Transverse colon (tissue), 4 donors: ENCODE measurements around the gene LRP2BP.

Source experiments
- CTCF ChIP-seq, 5 experiments: fragments of 200-600 bp in 3 of 5; fragments of 450-650 bp in 2 of 5; sonication (generic) in 3 of 5; IDR thresholded peaks; 1 replicate in 2 of 5; 2 replicates in 3 of 5; pipeline ENCODE4 v1.5.1; 2016 to 2017; ENCODE audit warnings: antibody characterized with exemption in 5 of 5, inconsistent platforms in 3 of 5, mild to moderate bottlenecking in 2 of 5, moderate library complexity in 1 of 5
- EP300 ChIP-seq: sonication (generic); formaldehyde crosslinking; IDR thresholded peaks from one replicate; pipeline ENCODE4 v1.6.1; 2017; ENCODE audit warnings: antibody characterized with exemption, low read depth
- POLR2A ChIP-seq: fragments of 450-650 bp; IDR thresholded peaks from one replicate; pipeline ENCODE4 v1.6.1; 2016; ENCODE audit warnings: antibody characterized with exemption, mild to moderate bottlenecking, moderate library complexity
- POLR2AphosphoS5 ChIP-seq, 3 donors: sonication (generic); formaldehyde crosslinking; IDR thresholded peaks; one replicate each; pipeline ENCODE4 v1.6.1; 2016; ENCODE audit warnings: antibody characterized with exemption in 3 of 3

DNA sequence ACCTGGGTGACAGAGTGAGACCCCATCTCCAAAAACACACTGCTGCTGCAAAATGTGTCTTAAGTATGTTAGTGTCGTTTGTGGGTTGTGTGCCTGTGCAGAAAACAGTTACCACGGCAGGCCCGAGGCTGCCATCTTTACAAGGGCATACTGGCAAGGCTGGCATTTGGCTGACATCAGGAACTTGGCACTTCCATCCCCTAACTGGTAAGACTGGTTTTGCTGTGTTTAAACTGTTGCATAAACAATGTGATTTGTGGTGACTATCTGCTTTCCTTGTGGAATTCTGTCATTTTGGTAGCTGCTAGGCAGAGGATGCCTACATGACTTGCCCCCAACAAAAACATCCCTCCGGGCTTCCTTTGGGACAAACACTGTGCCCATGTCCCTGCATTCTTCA, 12.3 kb downstream of the LRP2BP start:
- TF ChIP-seq CTCF (IDR thresholded peaks at IDR 0.05) (no peak), POLR2A (no peak), POLR2AphosphoS5 (IDR thresholded peaks at IDR 0.05) (peak in 1 of 3 donors; percentile 12), EP300 (no peak)
